Inferior parietal cortex (tissue), 1 donor: ENCODE measurements around the gene SCRN1.
"Not testable (repeated sequence)": the region's sequence is repeated elsewhere in the genome, so short reads cannot be mapped to it uniquely, and the experiment has no call there.

ENCODE experiments used
- DNase-seq: peaks from one replicate; pipeline ENCODE4 v3.0.0-alpha.2; 2016; ENCODE audit errors: extremely low spot score

Gene SCRN1

GRCh38 chr7:29968683-29969395 is 20.8 kb downstream of the SCRN1 start:
- no peak for DNase-seq

DNA sequence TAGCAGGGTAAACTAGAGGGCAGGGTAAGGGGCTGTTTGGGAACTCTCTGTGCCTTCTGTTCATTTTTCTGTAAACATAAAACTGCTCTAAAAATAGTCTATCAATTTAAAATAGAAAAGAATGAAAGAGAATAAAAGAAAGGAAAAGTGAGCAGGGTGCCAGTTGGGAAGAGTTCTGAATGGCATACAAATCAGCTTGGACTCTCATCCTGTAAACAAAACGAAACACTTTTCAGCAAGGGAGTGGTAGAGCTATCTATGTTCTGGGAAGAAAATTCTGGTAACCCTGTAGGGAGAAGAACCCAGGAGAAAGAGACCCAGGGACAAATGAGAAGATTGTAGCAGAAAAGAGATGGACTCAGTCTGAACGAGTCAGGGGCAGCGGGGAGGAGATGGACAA is 24.6 kb downstream of the SCRN1 start:
- no peak for DNase-seq

- no peak for DNase-seq
These were observed 27.6 kb downstream of the SCRN1 start for GRCh38 chr7:29962035-29962434.

- not testable (repeated sequence) for DNase-seq
These were observed 28.0 kb downstream of the SCRN1 start for GRCh38 chr7:29961611-29962010.

DNA sequence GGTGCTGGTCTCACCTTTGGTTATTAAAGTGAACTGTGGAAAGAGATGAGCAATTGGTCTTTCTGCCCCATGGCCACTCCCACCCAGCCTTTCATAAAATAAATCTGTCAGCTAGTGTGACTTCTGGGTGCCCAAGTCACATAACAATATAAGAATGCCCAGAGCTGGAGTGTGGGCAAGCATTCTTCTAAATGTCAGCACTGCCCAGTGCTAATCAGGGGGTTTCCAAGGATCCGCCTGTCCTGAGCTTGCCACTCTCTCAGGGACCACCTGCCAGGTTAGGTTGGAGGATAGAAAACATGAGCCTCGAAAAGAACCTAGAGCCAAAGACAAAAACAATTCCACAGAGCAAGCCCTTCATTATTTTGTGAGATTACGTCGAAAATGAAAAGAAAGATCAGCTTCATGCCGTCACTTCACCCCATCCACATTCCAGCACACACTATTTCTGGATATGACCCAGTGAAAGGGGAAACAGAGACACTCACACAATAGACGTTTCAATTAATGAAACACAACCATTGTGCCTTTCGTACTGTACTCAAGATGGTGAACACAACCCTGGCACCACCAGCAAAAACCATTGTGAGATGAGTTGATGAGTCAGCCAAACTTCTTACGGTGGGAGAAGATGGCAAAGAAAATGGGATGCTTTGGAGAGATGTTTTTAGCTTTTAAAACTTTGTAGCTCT is 30.8 kb downstream of the SCRN1 start:
- no peak for DNase-seq

DNA sequence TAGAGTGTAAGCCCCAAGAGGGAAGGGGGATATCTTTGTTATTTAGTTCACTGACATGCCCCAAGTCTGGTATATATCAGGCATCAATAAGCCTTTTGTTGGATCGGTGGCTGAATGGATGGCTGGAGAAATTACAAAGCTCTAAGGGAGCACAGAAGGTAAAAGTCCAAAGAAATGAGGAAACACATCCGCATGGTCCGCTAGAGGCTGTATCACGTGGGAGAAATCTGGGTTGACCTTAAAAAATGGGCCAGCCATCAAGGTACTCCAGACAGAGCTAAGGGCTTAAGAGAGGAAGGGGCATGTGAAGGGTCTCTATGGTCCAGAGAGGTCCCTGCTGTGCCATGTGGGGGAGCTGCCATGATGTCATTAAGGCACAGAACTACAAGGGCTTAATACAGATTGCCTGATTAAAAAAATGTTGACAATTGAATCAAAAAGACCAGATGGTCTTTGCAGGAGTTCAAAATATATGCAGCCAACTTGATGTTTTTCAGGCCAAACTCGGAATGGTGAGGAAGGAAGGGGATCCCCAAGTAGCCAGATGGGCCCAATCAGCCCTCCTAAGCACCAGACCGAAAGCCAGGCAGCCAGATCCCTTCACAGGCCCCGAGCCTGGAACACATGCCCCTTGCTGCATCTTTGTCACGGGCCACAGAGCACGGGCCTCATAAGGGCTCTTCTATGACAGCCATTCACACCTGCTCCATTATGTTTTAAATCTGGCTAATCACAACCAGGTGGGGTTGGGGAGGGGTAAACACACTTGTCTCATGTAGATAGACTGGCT is 31.9 kb downstream of the SCRN1 start:
- no peak for DNase-seq

- DNase-seq: no peak
These were observed 33.1 kb downstream of the SCRN1 start for GRCh38 chr7:29956487-29956836.

DNA sequence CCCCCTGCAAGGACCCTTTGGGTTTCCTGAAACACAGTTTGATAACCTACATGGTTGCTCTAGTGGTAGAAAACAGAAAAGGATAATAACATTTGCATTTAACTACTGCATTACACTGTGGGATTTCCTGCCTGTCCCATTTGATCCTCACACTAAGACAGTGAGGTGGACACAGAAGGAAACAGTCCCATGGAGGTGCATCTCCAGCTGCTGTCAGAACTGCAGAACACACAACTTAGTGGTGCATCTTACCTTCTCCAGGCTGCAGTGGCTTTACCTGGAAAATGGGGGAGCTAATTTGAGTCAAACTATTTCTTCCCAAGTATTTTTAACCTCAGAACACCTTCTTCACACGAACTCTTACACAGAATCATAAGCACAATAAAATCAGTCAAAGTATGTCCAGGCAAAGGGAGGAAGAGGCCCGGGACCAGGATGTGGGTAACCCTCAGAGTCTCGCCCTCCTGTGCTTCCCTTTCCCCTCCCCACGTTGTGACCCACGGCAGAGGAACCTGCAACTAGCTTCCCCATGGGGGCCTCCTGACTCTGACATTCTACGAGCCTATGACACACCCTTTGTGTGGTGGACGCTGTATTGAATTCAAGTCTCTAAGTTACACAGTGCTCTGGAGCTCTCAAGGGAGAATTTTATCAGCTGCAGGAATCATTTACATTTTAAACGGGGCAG is 33.7 kb downstream of the SCRN1 start:
- no peak for DNase-seq

- DNase-seq: no peak
These were observed 34.4 kb downstream of the SCRN1 start for GRCh38 chr7:29955075-29955792.

DNA sequence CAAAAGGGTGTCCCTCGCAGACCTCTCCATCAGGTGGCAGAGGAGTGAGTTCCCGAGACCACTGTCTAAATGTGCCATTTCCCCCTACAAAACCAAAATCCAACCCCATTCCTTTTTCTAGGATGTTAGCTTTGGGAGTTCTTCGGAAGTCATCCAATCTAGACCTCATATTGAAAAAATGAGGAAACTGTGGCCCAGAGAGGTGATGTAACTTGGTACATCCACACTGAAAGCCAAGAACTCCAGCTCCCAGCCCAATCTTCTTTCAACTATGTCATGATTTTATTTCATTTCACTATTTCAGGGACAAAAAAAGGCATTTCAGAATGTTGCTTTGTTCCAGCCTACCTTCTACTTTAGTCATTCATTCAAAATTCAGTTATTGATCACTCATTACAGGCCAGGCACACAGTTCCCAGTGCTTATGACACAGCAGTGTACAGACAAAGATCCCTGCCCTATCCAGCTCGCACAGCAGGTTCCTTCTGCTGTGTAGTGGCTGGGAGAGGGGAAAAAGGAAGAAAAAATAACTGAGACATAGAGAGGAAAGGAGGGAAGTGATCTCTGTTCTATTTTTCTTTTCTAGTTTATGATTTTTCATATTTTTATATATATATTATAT is 35.8 kb downstream of the SCRN1 start:
- DNase-seq: no peak

DNA sequence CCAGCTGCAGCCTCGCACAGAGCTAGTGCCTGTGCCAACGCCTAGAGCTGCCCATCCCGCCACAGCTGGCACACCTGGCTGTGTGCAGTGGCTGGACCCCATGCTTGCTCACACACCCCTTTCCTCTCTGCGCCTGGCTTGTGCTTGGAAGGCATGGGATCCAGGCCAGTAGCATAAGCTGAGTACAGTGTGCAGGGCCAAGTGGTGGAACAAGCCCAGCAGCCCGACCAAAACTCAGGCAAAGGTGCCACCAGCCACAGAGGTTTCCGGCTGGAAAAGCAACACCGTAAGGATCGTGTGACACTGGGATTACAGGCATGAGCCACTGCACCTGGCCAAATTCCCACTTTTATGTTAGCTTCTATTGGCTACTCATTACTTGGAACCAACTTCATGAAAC is 38.4 kb downstream of the SCRN1 start:
- no peak for DNase-seq

DNA sequence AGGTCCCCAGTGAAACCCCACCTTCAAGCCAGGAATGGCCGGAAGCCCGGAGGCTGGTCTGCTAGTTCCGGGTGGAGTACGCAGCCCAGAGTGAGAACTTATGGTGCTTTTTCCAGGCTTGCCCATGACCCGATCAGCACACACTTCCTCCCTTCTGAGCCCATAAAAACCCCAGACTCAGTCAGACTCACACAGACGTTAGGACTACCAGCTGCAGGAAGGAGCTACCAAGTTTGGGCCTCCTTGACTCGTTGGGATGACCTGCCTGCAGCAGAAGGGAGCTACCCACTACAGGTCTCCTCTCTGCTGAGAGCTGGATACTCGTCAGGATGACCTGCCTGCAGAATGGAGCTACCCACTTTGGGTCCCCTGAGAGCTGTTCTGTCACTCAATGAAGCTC is 39.1 kb downstream of the SCRN1 start:
- DNase-seq: no peak

- DNase-seq: no peak
These were observed 41.0 kb downstream of the SCRN1 start for GRCh38 chr7:29948587-29948986.

DNA sequence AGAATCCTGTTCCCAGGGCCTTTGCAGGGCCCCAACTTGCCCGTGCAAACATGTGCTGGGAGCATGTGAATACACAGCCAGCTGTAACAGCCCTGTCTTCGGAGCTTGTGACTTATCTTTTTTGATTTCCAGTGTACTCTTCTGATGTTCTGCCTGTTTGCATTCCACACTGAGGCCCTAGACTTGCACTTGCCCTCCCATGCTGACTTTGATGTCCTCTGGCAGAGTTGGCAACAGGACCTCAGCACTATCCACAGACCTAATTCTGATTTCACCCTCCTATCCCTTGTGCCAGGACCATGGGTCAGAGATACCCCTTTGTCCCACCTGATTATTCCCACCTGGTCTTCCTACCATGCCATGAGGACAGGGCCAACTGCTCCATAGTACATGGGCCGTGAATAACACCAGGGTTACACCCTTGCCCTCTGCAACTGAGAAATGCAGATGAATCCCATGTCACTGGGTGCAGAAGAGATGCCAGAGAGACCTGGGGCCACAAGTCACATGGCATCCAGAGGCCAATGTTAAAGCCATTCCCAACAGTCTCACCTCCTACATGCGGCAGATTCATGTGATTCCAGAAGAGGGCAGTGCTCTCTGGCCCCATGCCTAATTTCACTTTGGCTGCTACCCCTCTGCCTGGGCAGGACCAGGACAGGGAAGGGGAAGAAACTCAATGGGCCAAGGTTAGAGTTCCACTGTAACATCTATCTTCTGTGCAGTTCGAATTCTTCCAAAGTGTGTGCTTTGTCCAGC is 43.0 kb downstream of the SCRN1 start:
- DNase-seq: no peak

GRCh38 chr7:29945259-29945809 is 44.3 kb downstream of the SCRN1 start:
- DNase-seq: no peak

DNA sequence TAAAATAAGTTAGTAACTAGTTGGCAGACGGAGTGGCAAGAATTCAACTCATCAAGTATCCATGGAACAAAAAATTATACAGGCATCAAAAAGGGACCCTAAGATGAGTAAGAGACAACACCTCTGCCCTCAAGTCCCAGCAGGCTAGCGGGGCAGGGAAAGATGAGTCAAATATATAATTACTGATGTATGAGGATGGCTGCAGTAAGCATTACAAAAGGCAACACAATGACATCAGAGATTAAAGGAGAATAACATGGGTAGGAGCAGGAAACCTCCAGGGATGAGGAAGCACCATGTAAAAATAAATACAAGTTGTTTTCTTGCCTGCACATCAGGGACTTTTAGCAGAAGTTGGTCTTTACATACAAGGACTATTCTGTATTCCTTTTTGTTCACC is 49.4 kb downstream of the SCRN1 start:
- DNase-seq: no peak

DNA sequence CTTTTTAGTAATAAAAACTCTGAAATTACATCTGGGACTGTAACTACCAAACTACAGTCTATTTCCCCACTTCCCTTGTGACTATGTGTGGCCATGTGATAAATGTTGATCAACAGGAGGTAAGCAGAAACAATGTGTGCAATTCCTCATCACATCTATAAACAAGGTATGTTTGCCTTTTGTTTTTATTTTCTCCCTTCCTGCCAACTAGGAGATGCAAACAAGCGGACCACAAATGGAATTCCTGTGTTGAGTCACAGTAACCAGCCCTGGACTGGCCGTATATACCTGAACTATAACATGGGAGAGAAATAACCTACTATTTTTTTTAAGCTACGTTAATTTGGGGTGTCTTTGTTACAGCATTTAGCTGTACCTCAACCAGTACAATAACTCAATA is 52.5 kb downstream of the SCRN1 start:
- DNase-seq: no peak

DNA sequence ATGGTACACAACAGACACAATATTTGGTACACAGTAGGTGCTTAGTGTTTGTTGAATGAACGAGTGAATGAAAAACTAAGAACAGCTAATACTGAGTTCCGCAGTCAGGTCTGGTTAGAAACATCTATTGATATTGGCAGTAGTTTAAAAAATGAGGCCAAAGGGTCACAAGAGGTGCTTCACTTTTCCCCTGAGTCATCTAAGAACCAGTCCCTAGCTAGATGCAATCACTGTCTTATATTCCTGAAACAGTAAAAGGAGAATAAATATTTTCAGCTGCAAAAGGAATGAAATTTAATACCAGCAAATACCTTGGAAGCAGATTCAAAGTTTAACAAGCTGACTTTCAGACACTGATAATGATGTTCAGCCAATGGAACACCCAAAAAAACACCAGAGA is 54.5 kb downstream of the SCRN1 start:
- DNase-seq: no peak

GRCh38 chr7:29929018-29929807 is 60.4 kb downstream of the SCRN1 start:
- DNase-seq: no peak
